Liver (tissue), 9 donors: ENCODE measurements around the gene DLGAP4. TPM values are rescaled to one million over a fixed set of nuclear protein-coding genes. Genes with fewer than 3 reads are reported as not detected.

ENCODE experiments used
- DNase-seq: peaks from one replicate; pipeline ENCODE4 v3.0.0-alpha.2; 2017; ENCODE audit warnings: low spot score
- H3K27ac ChIP-seq, 2 donors: one replicate each; pipeline ENCODE4 v1.7.0; 2013; ENCODE audit warnings: inconsistent platforms in 2 of 2, low read length in 2 of 2, control low read depth in 1 of 2, low read depth in 1 of 2, mild to moderate bottlenecking in 1 of 2
- H3K27me3 ChIP-seq, 4 donors: one replicate each; pipeline versions ENCODE4 v1.6.1 to v1.7.0; 2013; ENCODE audit warnings: low read length in 3 of 4, inconsistent platforms in 1 of 4, mild to moderate bottlenecking in 1 of 4, moderate library complexity in 1 of 4; ENCODE audit not compliant: control insufficient read depth in 4 of 4, insufficient read depth in 4 of 4
- H3K36me3 ChIP-seq, 4 donors: one replicate each; pipeline versions ENCODE4 v1.6.1 to v1.7.0; 2013; ENCODE audit warnings: low read length in 3 of 4, mild to moderate bottlenecking in 3 of 4, low read depth in 1 of 4, moderate library complexity in 1 of 4; ENCODE audit not compliant: control insufficient read depth in 4 of 4, insufficient read depth in 3 of 4
- H3K4me1 ChIP-seq, 4 donors: one replicate each; pipeline versions ENCODE4 v1.6.1 to v1.7.0; 2013; ENCODE audit warnings: low read length in 3 of 4, mild to moderate bottlenecking in 3 of 4, moderate library complexity in 1 of 4; ENCODE audit not compliant: control insufficient read depth in 4 of 4, insufficient read depth in 4 of 4
- H3K4me3 ChIP-seq, 3 donors: one replicate each; pipeline versions ENCODE4 v1.6.1 to v1.7.0; 2013; ENCODE audit warnings: low read length in 3 of 3, control low read depth in 1 of 3, low read depth in 1 of 3, mild to moderate bottlenecking in 1 of 3
- H3K9ac ChIP-seq, 2 donors: one replicate each; pipeline ENCODE4 v1.7.0; 2013; ENCODE audit warnings: low read length in 2 of 2, mild to moderate bottlenecking in 2 of 2, moderate library complexity in 2 of 2, control low read depth in 1 of 2, low read depth in 1 of 2
- H3K9me3 ChIP-seq, 4 donors: one replicate each; pipeline versions ENCODE4 v1.6.1 to v1.7.0; 2013; ENCODE audit warnings: low read length in 3 of 4; ENCODE audit not compliant: control insufficient read depth in 4 of 4
- ATF3 ChIP-seq: IDR thresholded peaks from 2 replicates; pipeline ENCODE4 v1.6.1; 2016; ENCODE audit warnings: antibody characterized with exemption
- EGR1 ChIP-seq, 2 donors: IDR thresholded peaks; 2 replicates each; pipeline ENCODE4 v1.6.1; 2016 to 2018; ENCODE audit warnings: antibody characterized with exemption in 2 of 2, low read depth in 2 of 2
- FOXA1 ChIP-seq: IDR thresholded peaks from 2 replicates; pipeline ENCODE4 v1.6.1; 2016; ENCODE audit warnings: antibody characterized with exemption
- FOXA2 ChIP-seq: IDR thresholded peaks from 2 replicates; pipeline ENCODE4 v1.6.1; 2016; ENCODE audit warnings: antibody characterized with exemption
- GABPA ChIP-seq, 2 donors: IDR thresholded peaks in 1 of 2; conservative IDR thresholded peaks in 1 of 2; 2 replicates each; pipeline ENCODE4 v1.6.1; 2016; ENCODE audit warnings: antibody characterized with exemption in 2 of 2, mild to moderate bottlenecking in 1 of 2, moderate library complexity in 1 of 2
- HNF4A ChIP-seq, 2 donors: conservative IDR thresholded peaks; 2 replicates each; pipeline ENCODE4 v1.6.1; 2016; ENCODE audit warnings: antibody characterized with exemption in 2 of 2, mild to moderate bottlenecking in 2 of 2
- HNF4G ChIP-seq: IDR thresholded peaks from 2 replicates; pipeline ENCODE4 v1.6.1; 2016; ENCODE audit warnings: antibody characterized with exemption
- JUND ChIP-seq, 2 donors: IDR thresholded peaks; 2 replicates each; pipeline ENCODE4 v1.6.1; 2016; ENCODE audit warnings: antibody characterized with exemption in 2 of 2
- NR2F2 ChIP-seq: IDR thresholded peaks from 2 replicates; pipeline ENCODE4 v1.6.1; 2016; ENCODE audit warnings: antibody characterized with exemption
- RAD21 ChIP-seq, 2 donors: IDR thresholded peaks; 2 replicates each; pipeline ENCODE4 v1.6.1; 2016; ENCODE audit warnings: antibody characterized with exemption in 2 of 2, mild to moderate bottlenecking in 2 of 2
- REST ChIP-seq: IDR thresholded peaks from 2 replicates; pipeline ENCODE4 v1.6.1; 2016; ENCODE audit warnings: antibody characterized with exemption, mild to moderate bottlenecking
- RXRA ChIP-seq, 2 donors: IDR thresholded peaks; 2 replicates each; pipeline ENCODE4 v1.6.1; 2017 to 2018; ENCODE audit warnings: antibody characterized with exemption in 2 of 2, mild to moderate bottlenecking in 1 of 2
- SP1 ChIP-seq: IDR thresholded peaks from 2 replicates; pipeline ENCODE4 v1.6.1; 2018; ENCODE audit warnings: antibody characterized with exemption, mild to moderate bottlenecking
- TAF1 ChIP-seq: conservative IDR thresholded peaks from 2 replicates; pipeline ENCODE4 v1.6.1; 2016; ENCODE audit warnings: antibody characterized with exemption, mild to moderate bottlenecking
- YY1 ChIP-seq: IDR thresholded peaks from 2 replicates; pipeline ENCODE4 v1.6.1; 2016; ENCODE audit warnings: antibody characterized with exemption, mild to moderate bottlenecking
- polyA plus RNA-seq, 2 donors: library from polyadenylated mRNA; stranded (reverse) in 1 of 2; unstranded in 1 of 2; fragments of 200-250 nt in 1 of 2; fragments of >200 nt in 1 of 2; fragmentation: Nextera tagmentation in 1 of 2; extraction: Ambion mirVana in 1 of 2; gene quantifications; one replicate each; pipeline versions ENCODE4 v1.2.1 to v1.2.3, GENCODE V29; 2013 to 2015
- total RNA-seq, 2 donors: library from RNA; depleted of rRNA; stranded (reverse); fragments of >200 nt; gene quantifications; one replicate each; pipeline ENCODE4 v1.2.3, GENCODE V29; 2014
- TF ChIP-seq, protein P1 (sequence below): IDR thresholded peaks from 2 replicates; pipeline ENCODE4 v1.6.1; 2016; ENCODE audit warnings: antibody characterized with exemption
- TF ChIP-seq, protein P2 (sequence below): fragments of 150-350 bp; IDR thresholded peaks from 2 replicates; pipeline ENCODE4 v1.5.1; 2017; ENCODE audit warnings: improper control_type of control experiment, low read depth, low read length; ENCODE audit not compliant: missing input control
- TF ChIP-seq, protein P3 (sequence below): IDR thresholded peaks from 2 replicates; pipeline ENCODE4 v1.6.1; 2016; ENCODE audit warnings: antibody characterized with exemption
- donor health status: healthy.
- donor health status: healthy.
- donor health status: healthy.
- donor health status: healthy.
- donor health status: healthy.

DLGAP4 gene
- total and polyA plus RNA-seq, 4 donors: 2.9 to 18.7 (median 11.2) TPM

DNA sequence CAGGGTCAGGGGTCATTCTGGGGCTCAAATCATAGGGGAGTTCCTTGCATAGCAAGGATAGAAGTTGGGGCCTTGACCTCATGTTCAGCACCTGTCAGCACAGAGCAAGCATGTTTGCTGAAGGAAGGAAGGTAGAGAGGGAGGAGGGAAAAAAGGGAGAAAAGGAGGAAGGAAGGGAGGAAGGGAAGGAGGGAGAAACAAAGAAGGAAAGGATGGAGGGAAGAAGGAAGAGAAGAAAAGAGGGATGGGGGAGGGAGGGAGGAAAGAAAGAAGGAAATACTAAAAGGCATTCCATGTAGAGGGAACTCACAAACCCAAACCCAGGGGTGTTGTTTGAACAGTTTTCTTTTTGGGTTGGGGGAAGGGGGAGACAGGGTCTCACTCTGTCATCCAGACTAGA is 80.1 kb downstream of the DLGAP4 start:
- Histone ChIP-seq H3K27ac (no peak overlapping the region), H3K4me1 (no peaks in the 10 kb centered on the region), H3K9me3 (peaks cover 0 to under 1% (median 0%) of the 10 kb centered on the region in 4 donors), H3K9ac (no peak overlapping the region), H3K27me3 (no peaks in the 10 kb centered on the region), H3K36me3 (no peaks in the 10 kb centered on the region), H3K4me3 (no peak overlapping the region)
- TF ChIP-seq NR2F2: no peak
- no peak for TF ChIP-seq EGR1 (IDR thresholded peaks at IDR 0.05; ENCODE audit: low read depth in 2 of 2)
- TF ChIP-seq, protein P1, sequence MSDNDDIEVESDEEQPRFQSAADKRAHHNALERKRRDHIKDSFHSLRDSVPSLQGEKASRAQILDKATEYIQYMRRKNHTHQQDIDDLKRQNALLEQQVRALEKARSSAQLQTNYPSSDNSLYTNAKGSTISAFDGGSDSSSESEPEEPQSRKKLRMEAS: no peak
- TF ChIP-seq TAF1: no peak
- no peak for TF ChIP-seq YY1
- no peak for TF ChIP-seq RXRA (IDR thresholded peaks at IDR 0.05)
- TF ChIP-seq HNF4A (conservative IDR thresholded peaks at IDR 0.05): no peak
- no peak for TF ChIP-seq FOXA1
- no peak for TF ChIP-seq ATF3
- no peak for TF ChIP-seq GABPA (IDR thresholded peaks at IDR 0.05 in 1 of 2, conservative IDR thresholded peaks at IDR 0.05 in 1 of 2)
- TF ChIP-seq REST: no peak
- TF ChIP-seq JUND (IDR thresholded peaks at IDR 0.05): no peak
- no peak for TF ChIP-seq FOXA2
- no peak for TF ChIP-seq SP1
- TF ChIP-seq RAD21 (IDR thresholded peaks at IDR 0.05): no peak
- no peak for TF ChIP-seq HNF4G
- TF ChIP-seq, protein P2, sequence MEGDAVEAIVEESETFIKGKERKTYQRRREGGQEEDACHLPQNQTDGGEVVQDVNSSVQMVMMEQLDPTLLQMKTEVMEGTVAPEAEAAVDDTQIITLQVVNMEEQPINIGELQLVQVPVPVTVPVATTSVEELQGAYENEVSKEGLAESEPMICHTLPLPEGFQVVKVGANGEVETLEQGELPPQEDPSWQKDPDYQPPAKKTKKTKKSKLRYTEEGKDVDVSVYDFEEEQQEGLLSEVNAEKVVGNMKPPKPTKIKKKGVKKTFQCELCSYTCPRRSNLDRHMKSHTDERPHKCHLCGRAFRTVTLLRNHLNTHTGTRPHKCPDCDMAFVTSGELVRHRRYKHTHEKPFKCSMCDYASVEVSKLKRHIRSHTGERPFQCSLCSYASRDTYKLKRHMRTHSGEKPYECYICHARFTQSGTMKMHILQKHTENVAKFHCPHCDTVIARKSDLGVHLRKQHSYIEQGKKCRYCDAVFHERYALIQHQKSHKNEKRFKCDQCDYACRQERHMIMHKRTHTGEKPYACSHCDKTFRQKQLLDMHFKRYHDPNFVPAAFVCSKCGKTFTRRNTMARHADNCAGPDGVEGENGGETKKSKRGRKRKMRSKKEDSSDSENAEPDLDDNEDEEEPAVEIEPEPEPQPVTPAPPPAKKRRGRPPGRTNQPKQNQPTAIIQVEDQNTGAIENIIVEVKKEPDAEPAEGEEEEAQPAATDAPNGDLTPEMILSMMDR: no peak
- TF ChIP-seq, protein P3, sequence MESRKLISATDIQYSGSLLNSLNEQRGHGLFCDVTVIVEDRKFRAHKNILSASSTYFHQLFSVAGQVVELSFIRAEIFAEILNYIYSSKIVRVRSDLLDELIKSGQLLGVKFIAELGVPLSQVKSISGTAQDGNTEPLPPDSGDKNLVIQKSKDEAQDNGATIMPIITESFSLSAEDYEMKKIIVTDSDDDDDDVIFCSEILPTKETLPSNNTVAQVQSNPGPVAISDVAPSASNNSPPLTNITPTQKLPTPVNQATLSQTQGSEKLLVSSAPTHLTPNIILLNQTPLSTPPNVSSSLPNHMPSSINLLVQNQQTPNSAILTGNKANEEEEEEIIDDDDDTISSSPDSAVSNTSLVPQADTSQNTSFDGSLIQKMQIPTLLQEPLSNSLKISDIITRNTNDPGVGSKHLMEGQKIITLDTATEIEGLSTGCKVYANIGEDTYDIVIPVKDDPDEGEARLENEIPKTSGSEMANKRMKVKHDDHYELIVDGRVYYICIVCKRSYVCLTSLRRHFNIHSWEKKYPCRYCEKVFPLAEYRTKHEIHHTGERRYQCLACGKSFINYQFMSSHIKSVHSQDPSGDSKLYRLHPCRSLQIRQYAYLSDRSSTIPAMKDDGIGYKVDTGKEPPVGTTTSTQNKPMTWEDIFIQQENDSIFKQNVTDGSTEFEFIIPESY: no peak
- no peak for DNase-seq
